ENCODE data around the gene UAP1L1.

GRCh38 chr9:137029058-137029936 is 48.0 kb upstream of the UAP1L1 start:
- TF ChIP-seq SIX5 (IDR thresholded peaks at IDR 0.05; ENCODE audit: low read depth, low read length) (no peak), BACH1 (IDR thresholded peaks at IDR 0.05; ENCODE audit: low read length) (no peak), CTBP2 (IDR thresholded peaks at IDR 0.05; ENCODE audit: borderline replicate concordance, insufficient read depth, insufficient read length, low read length) (no peak), POLR2A (IDR thresholded peaks at IDR 0.05; ENCODE audit: control extremely low read depth in 1 of 2, low read depth in 2 of 2, low read length in 2 of 2) (no peak), RNF2 (IDR thresholded peaks at IDR 0.05; ENCODE audit: borderline replicate concordance, low read depth, low read length, missing control alignments, poor library complexity, severe bottlenecking) (no peak), CTCF (IDR thresholded peaks at IDR 0.05; ENCODE audit: control extremely low read depth in 1 of 3, insufficient read depth in 1 of 3, low read depth in 1 of 3, low read length in 3 of 3) (peak in 2 of 3 experiments; percentile 94 to 98; a peak in 3 of 4 replicates), MAX (IDR thresholded peaks at IDR 0.05) (no peak), EZH2 (IDR thresholded peaks at IDR 0.05; ENCODE audit: low read depth, low read length, severe bottlenecking) (peak; percentile 17)
